HG02981 (cell line): ENCODE results near the gene RUFY3.
"Not testable (repeated sequence)": the region's sequence is repeated elsewhere in the genome, so short reads cannot be mapped to it uniquely, and the experiment has no call there.

Source experiments
- ATAC-seq: cut with Tn5 transposase; IDR thresholded peaks from one replicate; pipeline ENCODE4 v1.9.1; 2021; ENCODE audit warnings: mild to moderate bottlenecking, moderate library complexity; ENCODE audit not compliant: unreplicated experiment

Gene RUFY3

DNA sequence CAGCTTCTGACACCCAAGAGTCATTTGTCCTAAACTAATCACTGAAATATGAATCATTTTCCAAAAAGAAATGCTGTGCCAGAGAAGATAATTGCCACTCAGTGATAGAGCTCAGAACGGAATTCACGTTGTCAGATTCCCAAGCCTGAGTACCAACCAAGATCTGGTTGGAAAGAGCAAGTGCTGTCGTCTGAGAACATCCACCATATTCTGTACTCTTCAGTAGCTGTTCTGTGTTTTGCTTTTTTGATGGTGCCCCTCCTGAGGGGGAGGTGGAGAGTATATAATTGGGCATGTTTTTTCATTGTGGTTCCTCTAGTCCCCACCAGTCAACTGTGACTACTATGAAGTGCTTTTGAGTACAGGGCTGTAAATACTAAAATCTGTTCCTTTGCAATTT lies 13.2 kb downstream of the RUFY3 start:
- no peak for ATAC-seq

DNA sequence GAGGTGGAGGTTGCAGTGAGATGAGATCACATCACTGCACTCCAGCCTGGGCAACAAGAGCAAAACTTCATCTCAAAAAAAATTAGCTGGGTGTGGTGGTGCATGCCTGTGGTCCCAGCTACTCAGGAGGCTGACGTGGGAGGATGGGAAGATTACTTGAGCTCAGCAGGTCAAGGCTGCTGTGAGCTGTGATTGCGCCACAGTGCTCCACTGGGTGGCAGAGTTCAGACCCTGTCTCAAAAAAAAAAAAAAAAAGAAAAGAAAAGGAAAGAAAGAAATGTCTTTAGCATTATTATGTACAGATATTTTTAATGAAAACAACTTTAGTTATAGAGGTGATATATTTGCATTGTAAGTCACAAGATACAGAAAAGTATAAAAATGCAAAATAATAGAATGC lies 14.2 kb downstream of the RUFY3 start:
- not testable (repeated sequence) for ATAC-seq

DNA sequence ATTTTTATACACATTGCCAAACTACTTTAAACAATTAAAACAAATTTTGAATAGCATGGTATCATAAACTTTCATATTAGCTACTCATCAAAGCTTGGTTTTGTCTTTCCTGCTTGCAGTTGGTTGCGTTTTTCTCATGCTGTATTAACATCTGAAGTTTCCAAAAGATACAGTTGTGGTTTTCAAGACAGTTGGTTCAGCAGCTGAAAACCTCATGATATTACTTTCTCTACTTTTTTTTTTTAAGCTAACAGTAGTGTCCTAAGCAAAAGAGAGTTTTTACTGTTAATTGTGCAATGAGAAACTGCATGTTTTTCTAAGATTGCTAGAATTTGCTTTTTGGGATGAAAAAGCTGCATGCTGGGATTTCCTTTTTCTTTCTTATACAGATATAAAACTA lies 15.2 kb downstream of the RUFY3 start:
- no peak for ATAC-seq

DNA sequence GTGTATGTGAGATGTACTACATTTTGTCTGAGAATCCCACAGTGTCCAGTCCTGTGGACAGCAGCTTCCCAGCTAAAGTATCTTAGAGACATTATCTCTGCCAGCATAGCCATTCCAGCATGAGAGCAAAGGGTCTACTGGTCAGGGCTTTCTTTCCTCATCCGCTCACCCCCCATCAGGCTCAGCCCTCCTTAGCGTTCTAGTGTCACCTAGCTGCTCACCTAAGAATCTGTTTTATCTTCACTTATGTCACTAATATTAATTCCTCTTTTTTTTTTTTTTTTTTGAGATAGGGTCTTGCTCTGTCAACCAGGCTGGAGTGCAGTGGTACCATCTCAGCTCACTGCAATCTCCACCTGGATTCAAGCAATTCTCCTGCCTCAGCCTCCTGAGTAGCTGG lies 15.6 kb downstream of the RUFY3 start:
- no peak for ATAC-seq

DNA sequence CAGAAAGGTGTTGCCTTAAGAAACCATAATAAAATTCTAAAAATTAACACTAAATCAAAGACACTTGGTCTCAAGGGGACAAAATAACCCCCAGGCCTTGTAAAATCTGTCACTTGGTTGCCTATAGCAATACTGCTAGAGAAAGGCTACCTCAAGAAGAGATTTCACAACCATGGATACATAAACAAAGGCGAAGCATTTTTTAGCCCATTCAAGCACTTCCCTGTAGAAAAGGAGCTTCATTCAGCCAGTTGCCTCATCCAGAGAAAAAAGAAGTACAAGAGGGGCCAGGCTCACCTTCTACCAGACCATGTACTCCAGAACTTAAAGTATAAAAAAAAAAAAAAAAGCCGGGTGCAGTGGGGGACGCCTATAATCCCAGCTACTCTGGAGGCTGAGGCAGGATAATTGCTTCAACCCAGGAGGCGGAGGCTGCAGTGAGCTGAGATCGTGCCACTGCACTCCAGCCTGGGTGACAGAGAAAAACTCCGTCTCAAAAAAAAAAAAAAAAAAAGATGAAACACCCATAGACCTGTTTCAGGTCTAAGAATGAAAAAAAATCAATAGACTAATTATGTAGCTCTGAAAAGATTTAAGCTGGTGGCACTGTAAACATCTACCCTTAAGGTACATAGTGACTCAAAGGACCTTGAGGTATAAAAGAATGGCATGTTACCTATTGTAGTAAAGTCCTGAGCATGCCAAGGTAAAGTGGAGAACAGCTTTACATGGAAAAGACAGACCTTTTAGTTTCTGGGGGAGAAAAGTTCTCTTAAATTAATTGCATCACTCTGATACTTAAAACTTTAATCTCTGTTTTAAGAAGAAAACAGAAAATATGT lies 18.0 kb downstream of the RUFY3 start:
- no peak for ATAC-seq

DNA sequence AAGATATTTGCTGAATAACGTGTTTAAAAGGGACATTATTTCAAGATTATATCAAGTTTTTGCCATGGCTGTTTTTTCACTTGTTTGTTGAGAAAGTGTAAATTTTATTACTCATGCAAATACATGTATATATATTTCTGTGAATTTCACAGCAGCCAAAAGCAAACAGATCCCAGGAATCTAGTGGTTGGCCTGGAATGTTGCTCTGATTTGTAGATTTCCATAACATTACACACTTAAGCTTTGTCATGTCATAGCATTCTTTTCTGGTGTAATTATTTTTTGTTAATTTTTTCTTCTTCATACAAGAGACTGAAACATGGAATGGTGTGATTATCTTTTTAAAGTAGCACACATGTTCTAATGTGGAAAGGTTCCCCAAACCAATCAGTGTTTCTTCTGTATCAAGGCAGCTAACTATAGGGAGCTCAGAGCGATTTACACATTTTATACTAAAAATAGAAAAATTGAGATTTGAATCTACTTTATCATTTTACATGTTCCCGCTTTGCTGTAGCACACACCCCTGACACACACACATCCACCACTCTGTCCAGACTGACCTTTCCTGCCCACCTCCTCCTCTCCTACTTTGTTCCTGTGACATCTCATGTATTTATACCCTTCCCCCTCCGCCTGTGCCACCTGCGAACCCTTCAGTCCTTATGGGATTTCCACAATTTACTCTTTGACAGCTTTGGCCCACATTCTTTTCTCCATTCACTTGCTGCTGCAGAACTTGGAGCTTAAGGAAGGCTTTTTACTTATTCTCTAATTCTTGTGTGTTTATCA lies 20.3 kb downstream of the RUFY3 start:
- no peak for ATAC-seq

DNA sequence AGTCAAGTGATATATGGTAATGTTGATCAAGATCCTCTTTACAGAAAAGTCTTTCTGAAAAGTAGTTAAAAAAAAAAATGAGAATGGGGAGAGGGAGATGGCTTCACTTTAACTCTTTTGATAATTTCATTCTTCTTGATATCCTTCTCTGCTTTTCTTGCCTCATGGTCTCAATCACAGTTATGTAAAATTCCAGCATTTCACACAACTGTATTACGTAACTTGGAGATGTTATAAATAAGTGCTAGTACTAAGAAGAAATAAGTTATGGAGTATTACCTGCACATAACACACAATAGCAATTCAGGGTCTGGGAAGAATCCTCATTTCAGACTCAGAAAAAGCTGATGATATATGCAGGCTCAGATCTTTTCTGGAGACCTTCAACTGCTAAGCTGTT lies 22.0 kb downstream of the RUFY3 start:
- no peak for ATAC-seq

DNA sequence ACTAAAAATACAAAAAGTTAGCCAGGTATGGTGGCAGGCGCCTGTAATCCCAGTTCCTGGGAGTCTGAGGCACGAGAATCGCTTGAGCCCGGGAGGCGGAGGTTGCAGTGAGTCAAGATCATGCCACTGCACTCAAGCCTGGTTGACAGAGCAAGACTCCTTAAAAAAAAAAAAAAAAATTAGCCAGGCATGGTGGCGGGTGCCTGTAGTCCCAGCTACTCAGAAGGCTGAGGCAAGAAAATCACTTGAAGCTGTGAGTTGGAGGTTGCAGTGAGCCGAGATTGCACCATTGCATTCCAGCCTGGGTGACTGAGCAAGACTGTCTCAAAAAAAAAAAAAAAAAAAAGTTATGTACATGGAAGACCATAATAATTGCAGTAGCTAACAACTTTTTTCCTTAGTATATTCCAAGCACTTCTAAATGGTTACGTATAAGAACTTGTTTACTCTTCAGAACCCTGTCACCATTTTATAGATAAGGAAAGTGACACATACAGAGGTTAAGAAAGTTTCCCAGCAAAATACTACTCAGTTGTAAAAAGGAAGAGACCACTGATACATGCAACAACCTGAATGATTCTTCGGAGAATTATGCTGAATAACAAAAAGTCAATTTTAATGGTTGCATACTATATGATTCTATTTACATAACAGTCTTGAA lies 24.5 kb downstream of the RUFY3 start:
- no peak for ATAC-seq

DNA sequence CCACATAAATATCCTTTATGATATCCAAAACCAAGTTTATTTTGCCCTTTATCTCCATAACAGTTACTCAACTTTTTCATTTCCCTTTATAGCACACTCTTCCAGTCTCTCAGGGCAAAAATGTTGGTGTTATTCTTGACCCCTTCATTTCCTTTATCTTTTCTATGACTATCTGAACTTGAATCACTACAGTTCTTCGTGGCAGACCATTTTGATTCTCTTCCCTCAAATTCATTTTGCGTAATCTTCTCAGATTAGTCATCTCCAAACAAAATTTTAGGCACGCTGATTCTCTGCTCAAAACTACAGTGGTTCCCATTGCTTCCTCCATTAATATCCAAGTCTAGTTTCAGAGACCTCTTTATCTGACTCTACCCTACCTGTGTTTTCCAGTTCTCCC lies 26.1 kb downstream of the RUFY3 start:
- ATAC-seq = no peak

DNA sequence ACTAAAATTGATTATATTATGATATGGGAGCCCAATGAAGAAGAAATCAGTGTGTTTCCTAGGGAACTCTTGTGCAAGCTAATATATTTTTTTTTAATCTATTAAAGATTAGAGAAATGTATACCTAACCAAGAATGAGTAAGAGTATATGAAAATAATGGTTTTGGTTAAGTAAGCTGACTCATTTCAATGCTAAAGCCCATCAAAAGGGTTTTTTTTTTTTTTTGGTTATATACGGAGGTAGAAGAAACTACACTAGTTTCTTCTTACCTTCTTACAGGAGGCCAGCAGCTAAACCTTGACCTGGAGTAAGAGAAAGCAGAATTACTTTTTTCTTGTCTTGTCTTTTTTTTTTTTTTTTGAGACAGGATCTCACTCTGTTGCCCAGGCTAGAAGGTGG lies 27.5 kb downstream of the RUFY3 start:
- ATAC-seq = peak; percentile 94

DNA sequence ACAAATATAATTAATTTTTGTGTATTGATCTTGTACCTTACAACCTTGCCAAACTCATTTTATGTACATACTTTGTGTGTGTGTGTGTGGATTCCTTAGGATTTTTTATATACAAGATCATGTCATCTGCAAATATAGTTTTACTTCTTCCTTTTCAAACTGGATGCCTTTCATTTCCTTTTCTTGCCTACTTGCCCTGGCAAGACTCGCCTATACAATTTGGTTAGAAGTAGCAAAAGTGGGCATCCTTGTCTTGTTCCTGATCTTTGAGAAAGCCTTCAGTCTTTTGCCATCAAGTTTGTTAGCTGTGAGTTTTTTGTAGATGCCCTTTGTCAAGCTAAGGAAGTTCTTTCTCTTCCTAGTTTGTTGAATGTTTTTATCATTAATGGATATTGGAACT lies 30.5 kb downstream of the RUFY3 start:
- no peak for ATAC-seq

DNA sequence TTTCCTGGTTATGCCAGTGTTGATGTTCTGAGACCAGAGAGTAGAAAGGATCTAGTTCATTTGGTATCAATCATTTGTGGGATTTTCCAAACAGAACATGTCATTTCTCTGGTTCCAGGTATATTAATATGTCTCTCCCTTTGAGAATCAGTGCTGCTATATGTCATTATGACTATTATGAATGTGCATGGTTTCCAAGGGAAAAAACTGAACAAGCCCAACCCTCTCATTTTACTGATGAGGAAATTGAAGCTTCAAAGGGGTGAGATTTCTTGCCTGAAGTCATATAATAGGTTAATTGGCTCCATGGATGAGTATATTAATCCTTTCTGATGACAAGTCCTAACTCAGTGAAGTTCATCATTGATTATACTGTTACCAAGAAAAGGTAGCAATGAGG lies 31.9 kb downstream of the RUFY3 start:
- no peak for ATAC-seq

DNA sequence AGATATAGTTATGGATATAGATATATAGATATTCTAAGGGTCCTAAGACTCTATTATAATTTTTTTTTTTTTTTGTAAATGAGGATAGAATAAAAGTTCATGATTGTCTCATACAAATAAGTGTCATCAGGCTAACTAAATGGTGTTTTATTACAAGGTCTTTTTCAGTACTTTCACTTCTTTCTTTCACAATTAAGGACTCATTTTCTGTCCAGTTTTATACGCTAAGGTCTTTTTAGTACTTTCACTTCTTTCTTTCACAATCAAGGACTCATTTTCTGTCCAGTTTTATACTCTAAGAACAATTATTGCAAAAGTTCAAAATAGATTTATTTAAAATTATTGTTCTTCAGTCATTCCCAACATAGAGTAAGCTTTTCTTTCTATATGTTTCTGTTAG lies 32.7 kb downstream of the RUFY3 start:
- ATAC-seq = peak; percentile 75

DNA sequence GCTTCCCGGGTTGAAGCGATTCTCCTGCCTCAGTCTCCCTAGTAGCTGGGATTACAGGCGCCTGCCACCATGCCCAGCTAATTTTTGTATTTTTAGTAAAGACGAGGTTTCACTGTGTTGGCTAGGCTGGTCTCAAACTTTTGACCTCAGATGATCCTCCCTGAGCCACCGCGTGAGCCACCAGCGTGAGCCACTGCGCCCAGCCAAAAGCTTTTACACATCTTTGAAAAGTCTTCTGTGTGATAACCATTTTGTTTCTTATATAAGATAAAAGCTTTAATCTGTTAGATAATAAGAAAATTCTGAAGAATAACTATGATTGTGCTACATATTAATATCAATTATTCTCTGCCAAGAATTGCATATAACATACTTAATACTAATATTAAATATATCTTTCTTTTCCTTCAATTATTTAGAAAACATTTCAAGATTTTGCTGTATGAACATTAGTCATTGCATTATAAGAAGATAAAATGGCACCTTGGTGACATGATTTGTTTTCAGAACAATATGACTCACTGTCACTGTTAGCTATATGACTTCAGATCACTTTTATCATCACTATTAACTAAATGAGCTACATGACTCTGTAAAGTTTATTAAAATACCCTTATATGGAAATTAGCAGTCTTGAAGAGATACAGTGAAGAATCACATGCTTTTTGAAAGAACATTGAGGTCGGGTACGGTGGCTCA lies 33.4 kb downstream of the RUFY3 start:
- ATAC-seq = peak; percentile 49

DNA sequence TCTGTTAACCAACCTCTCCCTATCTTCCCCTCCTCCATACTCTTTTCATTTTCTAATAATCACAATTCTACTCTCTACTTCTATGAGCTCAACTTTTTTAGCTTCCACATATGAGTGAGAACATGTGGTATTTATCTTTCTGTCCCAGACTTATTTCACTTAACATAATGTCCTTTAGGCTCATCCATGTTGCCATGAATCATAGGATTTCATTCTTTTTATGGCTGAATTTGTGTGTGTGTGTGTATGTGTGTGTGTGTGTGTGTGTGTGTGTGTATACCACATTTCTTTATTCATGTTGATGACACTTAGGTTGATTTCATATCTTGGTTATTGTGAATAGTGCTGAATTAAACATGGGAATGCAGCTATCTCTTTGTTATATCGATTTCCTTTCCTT lies 37.4 kb downstream of the RUFY3 start:
- no peak for ATAC-seq

DNA sequence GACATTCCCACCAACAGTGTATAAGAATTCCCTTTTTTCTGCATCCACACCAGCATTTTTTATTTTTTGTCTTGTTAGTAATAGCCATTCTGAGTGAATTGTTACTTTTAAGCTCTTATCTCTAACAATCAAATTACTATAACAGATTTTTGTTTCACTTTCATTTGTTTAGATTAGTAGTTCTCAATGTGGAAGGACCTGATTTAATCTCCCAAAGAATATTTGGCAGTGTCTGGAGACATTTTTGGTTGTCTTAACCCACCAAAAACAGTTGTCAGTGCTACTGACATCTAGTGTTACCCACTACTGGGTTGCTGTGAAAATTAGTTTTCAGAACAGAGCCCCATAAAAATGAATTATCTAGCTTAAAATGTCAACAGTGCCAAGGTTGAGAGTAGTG lies 37.9 kb downstream of the RUFY3 start:
- ATAC-seq = no peak

DNA sequence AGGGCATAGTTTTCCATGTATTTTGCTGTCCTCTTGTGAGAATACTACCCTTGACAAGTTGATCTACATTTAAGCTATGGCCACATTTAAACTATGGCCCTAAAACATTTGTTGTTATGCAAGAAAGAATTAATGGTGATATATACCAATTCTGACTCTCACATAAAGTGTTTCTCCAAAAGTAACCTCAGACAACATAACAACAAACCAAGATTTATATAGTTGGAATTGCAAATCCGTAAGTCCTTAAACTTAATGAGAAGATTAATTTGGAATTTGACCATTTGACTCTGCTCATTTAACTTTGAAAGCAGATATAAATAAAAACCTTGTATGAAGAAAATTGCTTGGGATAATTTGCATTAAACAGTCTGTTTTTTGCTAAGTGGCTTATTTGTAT lies 38.9 kb downstream of the RUFY3 start:
- no peak for ATAC-seq

DNA sequence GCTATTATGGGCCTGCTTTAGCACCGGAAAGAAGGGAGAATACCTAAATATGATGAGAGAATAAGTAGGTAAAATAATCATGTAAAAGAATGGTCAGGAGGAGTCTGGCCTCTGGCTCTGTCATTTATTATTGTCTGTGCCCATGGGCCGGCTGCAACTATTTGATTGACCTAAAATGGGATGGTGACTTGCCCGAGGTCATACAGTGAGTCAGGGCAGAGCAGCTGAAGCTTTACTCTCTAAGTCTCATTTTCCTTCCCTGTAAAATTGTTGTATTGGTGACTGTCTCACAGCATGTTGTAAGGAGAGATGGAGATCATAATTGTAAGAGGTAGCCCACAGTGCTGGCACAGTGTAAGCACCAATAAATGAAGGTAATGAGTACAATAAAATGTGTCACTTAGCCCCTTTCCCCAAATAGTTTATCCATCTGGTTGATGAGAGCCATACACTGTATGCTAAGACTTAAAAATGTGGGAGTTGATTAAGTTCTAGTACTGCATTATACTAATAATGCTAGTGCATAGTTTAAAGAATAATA lies 39.6 kb downstream of the RUFY3 start:
- ATAC-seq = no peak

DNA sequence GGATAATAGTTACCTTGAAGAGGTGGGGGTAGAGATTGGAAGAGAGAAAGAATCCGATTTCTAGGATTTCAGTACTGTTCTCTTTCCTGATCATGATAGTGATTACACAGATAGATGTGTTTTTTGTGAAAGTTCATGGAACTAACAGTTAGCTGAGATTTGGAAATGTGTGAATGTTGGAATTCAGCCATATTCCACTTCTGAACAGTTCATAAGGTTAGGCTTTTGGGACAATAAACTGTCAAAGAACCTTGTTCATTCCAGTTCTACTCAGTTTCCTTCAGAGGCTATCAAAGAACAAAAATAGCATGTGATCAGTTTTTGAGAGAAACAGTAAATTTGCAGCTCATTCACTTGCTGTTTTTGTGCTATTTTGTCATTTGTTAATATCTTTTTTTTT lies 43.6 kb downstream of the RUFY3 start:
- ATAC-seq = no peak

DNA sequence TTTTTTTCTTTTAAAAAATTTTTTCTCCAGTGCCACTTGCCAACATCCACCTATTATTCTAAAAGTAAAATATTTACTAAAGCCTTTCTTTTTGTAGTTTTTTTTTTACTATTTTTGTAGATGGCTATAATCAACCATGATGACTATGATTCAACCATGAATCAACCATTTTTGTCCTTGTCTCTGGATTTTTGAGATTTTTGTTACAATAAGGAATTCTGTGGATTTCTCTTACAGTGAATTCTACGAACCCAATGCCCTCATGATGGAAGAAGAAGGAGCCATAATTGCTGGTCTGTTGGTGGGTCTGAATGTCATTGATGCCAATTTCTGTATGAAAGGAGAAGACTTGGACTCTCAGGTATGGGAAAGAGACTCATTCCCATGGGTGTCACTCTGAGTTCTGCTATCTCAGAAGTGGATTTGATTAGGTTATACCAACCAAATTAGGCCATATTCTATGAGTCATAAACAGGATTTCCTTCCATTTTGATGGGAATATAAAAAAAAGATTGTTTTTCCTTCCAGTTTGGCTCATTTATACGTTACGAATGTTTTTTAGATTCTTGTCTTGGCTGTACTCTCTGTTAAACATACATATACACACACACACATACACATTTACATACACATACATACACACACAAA lies 46.7 kb downstream of the RUFY3 start:
- no peak for ATAC-seq
